Adrenal gland (tissue), 12 donors: ENCODE measurements around the gene DMBX1. TPM values are rescaled to one million over a fixed set of nuclear protein-coding genes. Genes with fewer than 3 reads are reported as not detected.

Source experiments
- DNase-seq, 7 donors: peaks; one replicate each; pipeline ENCODE4 v3.0.0-alpha.2; 2019 to 2020
- H3K27ac ChIP-seq, 5 donors: fragments of 200-600 bp; sonication (generic) in 4 of 5; 1 replicate in 3 of 5; 2 replicates in 2 of 5; pipeline versions ENCODE4 v1.5.1 to v1.8.0; 2016 to 2020; ENCODE audit warnings: mild to moderate bottlenecking in 1 of 5
- H3K27me3 ChIP-seq: fragments of 200-600 bp; 2 replicates; pipeline ENCODE4 v1.8.0; 2021
- H3K36me3 ChIP-seq, 2 donors: fragments of 200-600 bp; replicated peaks in 1 of 2; 1 replicate in 1 of 2; 2 replicates in 1 of 2; pipeline versions ENCODE4 v1.5.1 to v1.8.0; 2018 to 2022
- H3K4me1 ChIP-seq, 2 donors: fragments of 200-600 bp; replicated peaks in 1 of 2; 1 replicate in 1 of 2; 2 replicates in 1 of 2; pipeline versions ENCODE4 v1.5.1 to v1.8.0; 2018 to 2021
- H3K4me3 ChIP-seq, 4 donors: fragments of 200-600 bp; sonication (generic) in 3 of 4; one replicate each; pipeline ENCODE4 v1.5.1; 2016 to 2018
- H3K9me3 ChIP-seq, 3 donors: fragments of 200-600 bp; sonication (generic) in 1 of 3; replicated peaks in 1 of 3; 1 replicate in 2 of 3; 2 replicates in 1 of 3; pipeline versions ENCODE4 v1.5.1 to v1.8.0; 2016 to 2021
- POLR2A ChIP-seq, 2 donors: fragments of 450-650 bp; IDR thresholded peaks; one replicate each; pipeline ENCODE4 v1.6.1; 2017; ENCODE audit warnings: antibody characterized with exemption in 2 of 2, mild to moderate bottlenecking in 2 of 2, moderate library complexity in 1 of 2
- WGBS, 4 donors: extraction: QIAGEN DNeasy Blood & Tissue Kit in 2 of 4; methylation state at CpG; one replicate each; pipeline versions ENCODE4 v1.1.5 to v1.1.7; 2013 to 2017; 5-methylcytosine and 5-hydroxymethylcytosine counted together
- intact Hi-C, 2 donors: fragments of 100-400 bp; cut with DNase I; formaldehyde crosslinking; loops; one replicate each; pipeline versions ENCODE4 v1.14.1 to v1.15.0; 2022 to 2023
- polyA plus RNA-seq, 3 donors: library from polyadenylated mRNA; stranded (reverse); fragments of 200-250 nt in 2 of 3; fragments of 350-450 nt in 1 of 3; fragmentation: Illumina TruSeq in 1 of 3; extraction: RNeasy Lipid Tissue Mini Kit (QIAGEN cat#74804) in 1 of 3; gene quantifications; one replicate each; pipeline ENCODE4 v1.2.3, GENCODE V29; 2013 to 2014
- total RNA-seq, 9 donors: library from RNA; depleted of rRNA in 4 of 9; stranded (reverse); fragments of >200 nt in 4 of 9; fragments of 120-200 nt in 1 of 9; fragmentation: NEBNext Ultra II Directional in 1 of 9; extraction: Animal tissue kit (Norgen Biotek cat#: 25700) in 1 of 9; gene quantifications; one replicate each; pipeline versions ENCODE4 v1.1.0 to v1.2.4, GENCODE V29; 2013 to 2023
- TF ChIP-seq, protein P1 (sequence below), 6 experiments: fragments of 450-650 bp in 4 of 6; fragments of 200-600 bp in 2 of 6; sonication (generic) in 1 of 6; IDR thresholded peaks; 1 replicate in 5 of 6; 2 replicates in 1 of 6; pipeline versions ENCODE4 v1.5.1 to v1.8.0; 2016 to 2021; ENCODE audit warnings: antibody characterized with exemption in 6 of 6, mild to moderate bottlenecking in 2 of 6, moderate library complexity in 1 of 6
- donor health status: healthy with polysubstance abuse.
- donor health status: Bipolar disorder and iron deficiency.
- donor health status: DM: yes; HTN: yes; CAD: no.
- donor health status: DM: no; HTN: no; CAD: no.
- donor health status: DM: no; HTN: no; CAD: no.
- donor health status: DM: yes; HTN: yes; CAD: no.

The DMBX1 gene
- total and polyA plus RNA-seq, 12 donors: 0.07 to 0.16 (median 0.14) TPM; not detected in 9

GRCh38 chr1:46508757-46509156, 19.1 kb downstream of the DMBX1 start:
- Histone ChIP-seq H3K4me1 (no peaks in the 10 kb centered on the region), H3K27me3 (no peaks in the 10 kb centered on the region), H3K4me3 (no peak overlapping the region), H3K27ac (no peak overlapping the region), H3K9me3 (no peaks in the 10 kb centered on the region), H3K36me3 (no peaks in the 10 kb centered on the region)
- intact Hi-C loops: no loop called here
- 61 to 81% (median 65%) methylated on average over 4 to 5 of the region's 5 CpGs for WGBS, 4 donors
- peak in 2 of 7 donors; percentile 37 to 43 for DNase-seq
- TF ChIP-seq, protein P1, sequence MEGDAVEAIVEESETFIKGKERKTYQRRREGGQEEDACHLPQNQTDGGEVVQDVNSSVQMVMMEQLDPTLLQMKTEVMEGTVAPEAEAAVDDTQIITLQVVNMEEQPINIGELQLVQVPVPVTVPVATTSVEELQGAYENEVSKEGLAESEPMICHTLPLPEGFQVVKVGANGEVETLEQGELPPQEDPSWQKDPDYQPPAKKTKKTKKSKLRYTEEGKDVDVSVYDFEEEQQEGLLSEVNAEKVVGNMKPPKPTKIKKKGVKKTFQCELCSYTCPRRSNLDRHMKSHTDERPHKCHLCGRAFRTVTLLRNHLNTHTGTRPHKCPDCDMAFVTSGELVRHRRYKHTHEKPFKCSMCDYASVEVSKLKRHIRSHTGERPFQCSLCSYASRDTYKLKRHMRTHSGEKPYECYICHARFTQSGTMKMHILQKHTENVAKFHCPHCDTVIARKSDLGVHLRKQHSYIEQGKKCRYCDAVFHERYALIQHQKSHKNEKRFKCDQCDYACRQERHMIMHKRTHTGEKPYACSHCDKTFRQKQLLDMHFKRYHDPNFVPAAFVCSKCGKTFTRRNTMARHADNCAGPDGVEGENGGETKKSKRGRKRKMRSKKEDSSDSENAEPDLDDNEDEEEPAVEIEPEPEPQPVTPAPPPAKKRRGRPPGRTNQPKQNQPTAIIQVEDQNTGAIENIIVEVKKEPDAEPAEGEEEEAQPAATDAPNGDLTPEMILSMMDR (IDR thresholded peaks at IDR 0.05): no peak
- no peak for TF ChIP-seq POLR2A (IDR thresholded peaks at IDR 0.05)

- H3K9me3 ChIP-seq: no peaks in the 10 kb centered on the region
- intact Hi-C loops: no loop called here
- H3K4me1 ChIP-seq: no peaks in the 10 kb centered on the region
- no peak overlapping the region for H3K27ac ChIP-seq
- H3K4me3 ChIP-seq: no peak overlapping the region
- no peaks in the 10 kb centered on the region for H3K36me3 ChIP-seq
- H3K27me3 ChIP-seq: no peaks in the 10 kb centered on the region
- WGBS, 4 donors: 89 to 98% (median 94%) methylated on average over 10 to 19 of the region's 19 CpGs
- TF ChIP-seq POLR2A (IDR thresholded peaks at IDR 0.05): no peak
- TF ChIP-seq, protein P1 (IDR thresholded peaks at IDR 0.05): no peak
- DNase-seq: no peak
These were observed 20.8 kb downstream of the DMBX1 start for GRCh38 chr1:46510341-46510997.

DNA sequence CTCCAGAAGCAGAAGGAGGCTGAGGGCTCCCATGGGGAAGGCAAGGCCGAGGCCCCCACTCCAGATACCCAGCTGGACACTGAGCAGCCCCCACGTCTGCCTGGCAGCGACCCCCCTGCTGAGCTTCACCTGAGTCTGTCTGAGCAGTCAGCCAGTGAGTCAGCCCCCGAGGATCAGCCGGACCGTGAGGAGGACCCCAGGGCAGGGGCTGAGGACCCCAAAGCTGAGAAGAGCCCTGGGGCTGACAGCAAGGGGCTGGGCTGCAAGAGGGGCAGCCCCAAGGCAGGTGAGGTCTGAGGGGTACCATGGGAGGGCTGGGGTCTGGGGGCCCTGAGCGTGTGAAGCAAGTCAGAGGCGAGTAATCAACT, 21.3 kb downstream of the DMBX1 start:
- H3K4me1 ChIP-seq: no peaks in the 10 kb centered on the region
- H3K27ac ChIP-seq: no peak overlapping the region
- no peak overlapping the region for H3K4me3 ChIP-seq
- intact Hi-C loops: no loop called here
- H3K9me3 ChIP-seq: no peaks in the 10 kb centered on the region
- 61 to 83% (median 77%) methylated on average over 4 to 8 of the region's 8 CpGs for WGBS, 4 donors
- no peaks in the 10 kb centered on the region for H3K36me3 ChIP-seq
- no peak for TF ChIP-seq POLR2A (IDR thresholded peaks at IDR 0.05)
- TF ChIP-seq, protein P1 (IDR thresholded peaks at IDR 0.05): no peak
- no peak for DNase-seq
- no peaks in the 10 kb centered on the region for H3K27me3 ChIP-seq

DNA sequence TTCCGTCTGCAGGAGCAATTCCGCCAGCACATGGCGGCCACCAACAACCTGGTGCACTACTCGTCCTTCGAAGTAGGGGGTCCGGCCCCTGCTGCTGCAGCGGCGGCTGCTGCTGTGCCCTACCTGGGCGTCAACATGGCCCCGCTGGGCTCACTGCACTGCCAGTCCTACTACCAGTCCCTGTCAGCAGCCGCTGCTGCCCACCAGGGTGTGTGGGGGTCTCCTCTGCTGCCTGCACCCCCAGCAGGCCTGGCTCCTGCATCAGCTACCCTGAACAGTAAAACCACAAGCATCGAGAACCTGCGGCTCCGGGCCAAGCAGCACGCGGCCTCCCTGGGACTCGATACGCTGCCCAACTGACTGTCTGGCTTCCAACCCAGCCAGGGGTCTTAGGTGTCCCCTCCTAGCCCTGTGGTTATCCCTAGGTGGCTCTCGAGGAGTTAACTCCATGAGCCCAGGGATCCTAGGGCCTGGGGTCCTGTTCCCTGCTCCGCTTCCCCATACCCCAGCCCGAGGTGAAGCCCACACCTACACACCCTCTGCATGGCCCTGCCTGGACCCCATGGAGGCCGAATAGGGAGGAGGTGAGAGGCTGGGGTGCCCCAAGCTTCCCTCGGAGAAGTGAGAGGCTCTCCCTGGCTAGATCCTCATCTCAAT, 22.6 kb downstream of the DMBX1 start:
- no peak for TF ChIP-seq POLR2A (IDR thresholded peaks at IDR 0.05)
- TF ChIP-seq, protein P1 (IDR thresholded peaks at IDR 0.05): no peak
- no peaks in the 10 kb centered on the region for H3K9me3 ChIP-seq
- WGBS, 4 donors: 72 to 90% (median 86%) methylated on average over 5 to 23 of the region's 23 CpGs
- H3K36me3 ChIP-seq: no peaks in the 10 kb centered on the region
- no peak overlapping the region for H3K4me3 ChIP-seq
- no peak for DNase-seq
- H3K27ac ChIP-seq: no peak overlapping the region
- no peaks in the 10 kb centered on the region for H3K27me3 ChIP-seq
- no peaks in the 10 kb centered on the region for H3K4me1 ChIP-seq
- intact Hi-C loops: no loop called here
